ENCODE data around the gene RAD51B.

Gene RAD51B

GRCh38 chr14:68392393-68393141 lies 573.0 kb downstream of the RAD51B start:
- no peak overlapping the region for H3K4me3 ChIP-seq (ENCODE audit: low read depth, low read length)
- TF ChIP-seq, protein P1, sequence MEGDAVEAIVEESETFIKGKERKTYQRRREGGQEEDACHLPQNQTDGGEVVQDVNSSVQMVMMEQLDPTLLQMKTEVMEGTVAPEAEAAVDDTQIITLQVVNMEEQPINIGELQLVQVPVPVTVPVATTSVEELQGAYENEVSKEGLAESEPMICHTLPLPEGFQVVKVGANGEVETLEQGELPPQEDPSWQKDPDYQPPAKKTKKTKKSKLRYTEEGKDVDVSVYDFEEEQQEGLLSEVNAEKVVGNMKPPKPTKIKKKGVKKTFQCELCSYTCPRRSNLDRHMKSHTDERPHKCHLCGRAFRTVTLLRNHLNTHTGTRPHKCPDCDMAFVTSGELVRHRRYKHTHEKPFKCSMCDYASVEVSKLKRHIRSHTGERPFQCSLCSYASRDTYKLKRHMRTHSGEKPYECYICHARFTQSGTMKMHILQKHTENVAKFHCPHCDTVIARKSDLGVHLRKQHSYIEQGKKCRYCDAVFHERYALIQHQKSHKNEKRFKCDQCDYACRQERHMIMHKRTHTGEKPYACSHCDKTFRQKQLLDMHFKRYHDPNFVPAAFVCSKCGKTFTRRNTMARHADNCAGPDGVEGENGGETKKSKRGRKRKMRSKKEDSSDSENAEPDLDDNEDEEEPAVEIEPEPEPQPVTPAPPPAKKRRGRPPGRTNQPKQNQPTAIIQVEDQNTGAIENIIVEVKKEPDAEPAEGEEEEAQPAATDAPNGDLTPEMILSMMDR (IDR thresholded peaks at IDR 0.05; ENCODE audit: borderline replicate concordance, insufficient read depth, low read depth, low read length), result no peak

DNA sequence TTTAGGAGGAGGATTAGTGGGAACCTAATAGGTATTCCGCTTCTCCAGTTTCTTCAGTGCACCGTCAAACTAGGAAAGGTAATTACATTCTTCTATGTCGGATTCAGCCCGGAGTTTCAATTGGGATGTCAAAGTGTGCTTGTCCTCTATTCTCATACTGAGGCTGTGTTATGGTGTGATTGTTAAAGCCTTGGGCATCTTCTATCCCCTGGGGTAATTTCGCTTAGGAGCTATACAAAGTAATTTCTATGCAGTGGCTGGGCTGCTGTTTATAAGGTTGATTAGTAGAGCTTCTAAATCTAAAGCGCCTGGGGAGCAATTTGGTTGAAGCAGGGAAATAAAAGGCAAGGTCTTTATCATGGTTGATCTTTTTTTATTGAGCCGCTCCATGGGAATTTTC lies 573.7 kb downstream of the RAD51B start:
- no peak overlapping the region for H3K4me3 ChIP-seq (ENCODE audit: low read depth, low read length)
- TF ChIP-seq, protein P1 (IDR thresholded peaks at IDR 0.05; ENCODE audit: borderline replicate concordance, insufficient read depth, low read depth, low read length), result no peak

DNA sequence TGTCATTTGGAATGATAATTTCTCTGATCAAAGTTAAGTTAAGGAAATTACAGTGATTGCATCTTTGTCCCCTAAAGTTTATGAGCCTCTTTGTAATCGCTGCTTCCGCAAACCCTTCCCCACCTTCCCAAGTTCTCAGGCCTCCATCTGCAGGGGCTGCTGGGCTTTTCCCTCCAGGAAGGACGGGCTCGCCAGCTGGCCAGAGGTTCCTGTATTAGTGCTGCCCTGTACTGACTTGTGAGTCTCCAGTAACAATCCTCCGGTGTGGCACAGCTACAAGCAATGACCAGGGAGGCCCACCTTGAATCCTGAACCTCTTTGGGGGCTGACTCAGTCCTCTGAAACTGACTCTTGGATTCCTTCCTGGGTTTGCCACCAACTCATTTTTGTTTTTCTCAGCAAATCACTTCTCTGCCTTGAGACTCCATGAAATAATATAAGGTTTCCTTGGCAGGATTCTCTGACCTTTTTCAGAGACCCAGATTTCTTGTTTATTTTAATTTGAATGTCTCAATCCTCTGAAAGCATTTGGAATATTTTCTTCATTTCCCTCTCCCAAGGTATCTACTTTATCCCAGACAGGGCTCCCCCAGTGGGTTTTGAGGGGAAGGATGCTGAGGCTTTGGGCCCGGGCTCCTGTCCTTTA lies 574.7 kb downstream of the RAD51B start:
- TF ChIP-seq, protein P1 (IDR thresholded peaks at IDR 0.05; ENCODE audit: borderline replicate concordance, insufficient read depth, low read depth, low read length), result no peak
- no peak overlapping the region for H3K4me3 ChIP-seq (ENCODE audit: low read depth, low read length)

DNA sequence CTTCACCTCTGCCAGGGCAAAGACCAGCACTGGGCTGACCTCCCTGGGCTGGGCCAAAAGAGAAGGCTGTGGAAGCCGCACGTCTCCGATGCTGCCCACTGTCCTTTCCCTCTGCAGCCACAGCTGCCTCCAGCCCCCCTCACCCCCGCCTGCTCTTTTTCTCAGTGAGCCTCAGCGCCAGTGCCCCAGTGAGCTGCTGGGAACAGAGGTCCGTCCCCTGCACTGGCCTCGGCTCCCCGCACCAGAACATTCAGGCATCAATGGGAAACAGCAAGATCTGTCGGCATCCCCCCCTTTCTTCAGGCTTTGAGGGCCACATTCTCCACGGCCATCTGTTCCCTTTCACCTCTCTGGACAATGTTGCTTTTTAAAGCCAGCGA lies 575.2 kb downstream of the RAD51B start:
- TF ChIP-seq, protein P1 (IDR thresholded peaks at IDR 0.05; ENCODE audit: borderline replicate concordance, insufficient read depth, low read depth, low read length), result no peak
- no peak overlapping the region for H3K4me3 ChIP-seq (ENCODE audit: low read depth, low read length)

GRCh38 chr14:68395604-68396003 lies 576.0 kb downstream of the RAD51B start:
- TF ChIP-seq, protein P1 (IDR thresholded peaks at IDR 0.05; ENCODE audit: borderline replicate concordance, insufficient read depth, low read depth, low read length), result no peak
- H3K4me3 ChIP-seq (ENCODE audit: low read depth, low read length), result no peak overlapping the region

DNA sequence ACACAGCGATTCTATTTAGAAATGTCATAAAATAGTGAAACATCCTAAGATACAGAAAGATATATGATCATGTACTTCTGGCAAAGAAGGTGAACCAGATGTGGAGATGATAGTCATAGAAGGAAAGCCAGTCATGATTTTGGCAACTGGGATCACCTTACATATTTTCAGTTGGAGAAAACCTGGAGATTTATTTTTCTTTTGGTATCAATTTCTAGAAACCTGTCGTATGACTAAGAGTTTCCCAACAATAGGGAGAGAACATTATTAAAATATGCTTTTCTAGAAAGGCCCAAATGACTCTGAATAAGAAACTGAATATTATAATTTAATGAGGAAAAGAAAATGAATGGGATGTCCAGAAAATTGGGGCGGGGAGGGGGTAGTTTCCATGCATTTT lies 576.9 kb downstream of the RAD51B start:
- H3K4me3 ChIP-seq (ENCODE audit: low read depth, low read length), result no peak overlapping the region
- TF ChIP-seq, protein P1 (IDR thresholded peaks at IDR 0.05; ENCODE audit: borderline replicate concordance, insufficient read depth, low read depth, low read length), result no peak

- TF ChIP-seq, protein P1 (IDR thresholded peaks at IDR 0.05; ENCODE audit: borderline replicate concordance, insufficient read depth, low read depth, low read length), result no peak
- H3K4me3 ChIP-seq (ENCODE audit: low read depth, low read length), result no peak overlapping the region
Observed at GRCh38 chr14:68397371-68397811, 577.8 kb downstream of the RAD51B start.
